Suprapubic skin (tissue), 4 donors: ENCODE data around the gene OR2A42.
"Not testable (repeated sequence)": the region's sequence is repeated elsewhere in the genome, so short reads cannot be mapped to it uniquely, and the experiment has no call there.

Experiments
- CTCF ChIP-seq, 2 donors: fragments of 200-600 bp in 1 of 2; fragments of 450-650 bp in 1 of 2; sonication (generic) in 1 of 2; IDR thresholded peaks; one replicate each; pipeline ENCODE4 v1.5.1; 2016 to 2019; ENCODE audit warnings: antibody characterized with exemption in 2 of 2, mild to moderate bottlenecking in 1 of 2, moderate library complexity in 1 of 2
- POLR2A ChIP-seq, 2 donors: fragments of 450-650 bp; IDR thresholded peaks; one replicate each; pipeline ENCODE4 v1.6.1; 2017; ENCODE audit warnings: antibody characterized with exemption in 2 of 2, mild to moderate bottlenecking in 2 of 2, moderate library complexity in 2 of 2
- POLR2AphosphoS5 ChIP-seq, 3 donors: sonication (generic); formaldehyde crosslinking; IDR thresholded peaks; one replicate each; pipeline ENCODE4 v1.6.1; 2017; ENCODE audit warnings: antibody characterized with exemption in 3 of 3

GRCh38 chr7:144193782-144194181, 45.6 kb downstream of the OR2A42 start:
- not testable (repeated sequence) for TF ChIP-seq CTCF, POLR2AphosphoS5, POLR2A (IDR thresholded peaks at IDR 0.05)
